Sigmoid colon (tissue), 3 donors: ENCODE measurements around the gene ELFN1.

Source experiments
- POLR2A ChIP-seq, 2 donors: fragments of 450-650 bp; IDR thresholded peaks; one replicate each; pipeline ENCODE4 v1.6.1; 2016; ENCODE audit warnings: antibody characterized with exemption in 2 of 2, mild to moderate bottlenecking in 2 of 2, moderate library complexity in 2 of 2
- TF ChIP-seq, protein P1 (sequence below), 4 experiments: fragments of 450-650 bp in 3 of 4; fragments of 200-600 bp in 1 of 4; IDR thresholded peaks; one replicate each; pipeline ENCODE4 v1.5.1; 2016 to 2019; ENCODE audit warnings: antibody characterized with exemption in 4 of 4, mild to moderate bottlenecking in 3 of 4, moderate library complexity in 2 of 4

DNA sequence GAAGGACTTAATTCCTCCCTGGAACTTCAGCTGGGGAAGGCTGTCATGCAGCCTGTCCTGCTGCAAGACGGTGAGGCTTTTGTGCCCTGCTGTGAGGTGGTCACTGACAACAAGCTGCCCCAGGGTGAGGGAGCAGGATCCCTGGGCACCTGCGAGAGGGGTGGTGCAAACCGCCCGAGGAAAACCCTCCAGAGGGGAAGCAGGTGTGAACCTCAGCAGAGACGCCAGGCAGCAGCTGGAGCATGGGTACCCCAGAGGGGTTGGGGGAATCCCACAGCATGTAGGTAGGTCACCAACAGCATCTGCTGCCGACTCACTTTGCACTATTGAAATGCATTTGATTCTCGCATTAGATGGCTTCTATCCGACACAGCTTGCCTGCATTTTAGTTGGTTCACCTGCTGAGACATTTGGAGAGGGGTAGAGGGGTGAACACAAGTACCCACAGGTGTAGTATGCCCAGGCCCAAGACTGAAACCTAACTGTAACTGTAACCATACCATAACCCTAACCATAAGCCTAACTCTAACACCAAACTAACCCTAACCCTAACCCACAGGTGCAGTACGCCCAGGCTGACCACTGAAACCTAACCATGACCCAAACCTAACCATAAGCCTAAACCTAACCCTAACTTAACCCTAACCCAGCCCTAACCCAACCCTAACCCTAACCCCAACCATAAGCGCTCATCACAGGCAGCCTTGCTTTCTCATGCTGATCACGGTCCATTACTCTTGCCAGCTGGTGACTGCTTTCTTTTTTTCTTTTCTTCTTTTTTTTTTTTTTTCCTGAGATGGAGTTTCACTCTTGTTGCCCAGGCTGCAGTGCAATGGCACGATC, 85.9 kb downstream of the ELFN1 start:
- TF ChIP-seq POLR2A (IDR thresholded peaks at IDR 0.05), result no peak
- TF ChIP-seq, protein P1, sequence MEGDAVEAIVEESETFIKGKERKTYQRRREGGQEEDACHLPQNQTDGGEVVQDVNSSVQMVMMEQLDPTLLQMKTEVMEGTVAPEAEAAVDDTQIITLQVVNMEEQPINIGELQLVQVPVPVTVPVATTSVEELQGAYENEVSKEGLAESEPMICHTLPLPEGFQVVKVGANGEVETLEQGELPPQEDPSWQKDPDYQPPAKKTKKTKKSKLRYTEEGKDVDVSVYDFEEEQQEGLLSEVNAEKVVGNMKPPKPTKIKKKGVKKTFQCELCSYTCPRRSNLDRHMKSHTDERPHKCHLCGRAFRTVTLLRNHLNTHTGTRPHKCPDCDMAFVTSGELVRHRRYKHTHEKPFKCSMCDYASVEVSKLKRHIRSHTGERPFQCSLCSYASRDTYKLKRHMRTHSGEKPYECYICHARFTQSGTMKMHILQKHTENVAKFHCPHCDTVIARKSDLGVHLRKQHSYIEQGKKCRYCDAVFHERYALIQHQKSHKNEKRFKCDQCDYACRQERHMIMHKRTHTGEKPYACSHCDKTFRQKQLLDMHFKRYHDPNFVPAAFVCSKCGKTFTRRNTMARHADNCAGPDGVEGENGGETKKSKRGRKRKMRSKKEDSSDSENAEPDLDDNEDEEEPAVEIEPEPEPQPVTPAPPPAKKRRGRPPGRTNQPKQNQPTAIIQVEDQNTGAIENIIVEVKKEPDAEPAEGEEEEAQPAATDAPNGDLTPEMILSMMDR (IDR thresholded peaks at IDR 0.05), result no peak
